ENCODE results near the gene USP40.
A peak's percentile ranks its signal among the peaks of the same experiment; 100 is the strongest.
"Not testable (repeated sequence)": the region's sequence is repeated elsewhere in the genome, so short reads cannot be mapped to it uniquely, and the experiment has no call there.

The USP40 gene

DNA sequence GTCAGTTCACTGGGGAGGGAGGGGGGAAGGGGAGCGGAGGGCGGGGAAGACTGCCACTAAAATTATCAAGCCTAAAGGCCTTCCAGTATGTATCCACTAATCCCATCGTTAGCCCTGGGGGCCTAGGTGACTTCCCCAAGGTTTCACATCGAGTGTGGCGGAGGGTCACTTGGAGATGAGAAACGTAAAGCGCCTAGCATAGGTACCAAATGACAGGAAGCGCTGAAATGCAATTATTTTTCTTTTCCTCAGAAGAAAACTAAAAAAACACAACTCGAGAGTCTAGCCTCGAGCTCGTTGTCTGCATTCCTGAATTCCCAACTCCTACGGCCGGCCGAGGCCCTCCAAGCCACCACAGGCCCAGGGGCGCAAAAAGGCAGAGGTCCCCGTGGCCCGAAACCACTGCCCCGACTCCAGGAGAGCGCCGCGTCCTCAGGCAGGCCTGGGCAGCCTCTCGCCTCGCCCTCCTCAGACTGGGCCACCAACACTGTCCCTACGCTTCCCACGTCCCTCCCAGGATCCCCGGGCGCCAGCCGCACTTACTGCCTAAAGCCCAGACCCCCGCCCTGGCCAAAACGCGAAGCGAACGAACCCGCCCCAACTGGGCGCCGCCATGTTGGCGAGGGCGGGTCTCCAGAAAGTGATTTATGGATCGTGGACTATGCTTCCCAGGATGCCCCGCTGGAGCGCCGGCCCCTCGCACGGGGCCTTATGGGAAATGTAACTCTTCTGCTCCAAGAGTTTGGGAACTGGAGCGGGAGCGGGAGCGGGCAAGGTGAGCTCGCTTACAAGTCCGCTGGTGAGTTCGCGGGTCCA lies at the start of gene USP40:
Gene USP40 (minus strand): TSS at position 642 of the 816 bp plus-strand sequence. CDS start 1,228 bp downstream, outside the sequence.
- peak; percentile 89 for DNase-seq (ENCODE audit: low spot score)

DNA sequence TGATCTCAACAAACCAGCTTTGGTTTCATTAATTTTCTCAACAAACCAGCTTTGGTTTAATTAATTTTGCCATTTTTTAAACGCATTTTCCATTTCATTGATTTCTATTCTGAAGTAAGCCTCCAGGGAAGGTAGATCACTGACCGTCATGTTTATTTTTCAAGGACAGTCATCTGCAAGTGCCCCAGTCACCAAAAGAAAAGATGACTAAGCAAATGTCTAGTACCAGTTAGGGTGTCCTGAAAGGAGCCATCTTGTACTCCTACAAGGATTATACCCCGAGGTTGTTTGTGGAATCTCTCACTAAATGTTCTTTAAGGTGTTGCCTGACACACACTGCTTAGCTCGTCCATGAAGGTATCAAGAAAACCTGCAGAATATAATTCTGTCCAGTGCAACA lies 44.7 kb upstream of the USP40 start:
- DNase-seq (ENCODE audit: low spot score) = no peak

- DNase-seq (ENCODE audit: low spot score) = no peak
Measured at GRCh38 chr2:233605680-233606079, 39.1 kb upstream of the USP40 start.

GRCh38 chr2:233604826-233605225 lies 38.2 kb upstream of the USP40 start:
- DNase-seq (ENCODE audit: low spot score) = no peak

DNA sequence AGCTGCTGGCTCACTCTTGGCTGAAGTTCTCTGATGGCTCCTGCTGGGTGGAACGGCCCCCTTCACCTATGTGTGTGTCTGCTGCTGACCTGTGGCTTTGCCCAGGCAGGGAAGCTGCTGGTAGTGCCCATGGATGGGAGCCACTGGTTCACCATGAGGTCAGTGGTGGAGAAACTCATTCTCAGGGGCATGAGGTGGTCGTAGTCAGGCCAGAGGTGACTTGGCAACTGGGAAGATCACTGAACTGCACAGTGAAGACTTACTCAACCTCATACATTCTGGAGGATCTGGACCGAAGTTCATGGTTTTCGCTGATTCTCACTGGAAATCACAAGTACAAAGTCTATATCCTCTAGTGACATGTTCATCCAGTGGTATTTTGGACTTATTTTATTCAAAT lies 36.9 kb upstream of the USP40 start:
- DNase-seq (ENCODE audit: low spot score) = no peak

DNA sequence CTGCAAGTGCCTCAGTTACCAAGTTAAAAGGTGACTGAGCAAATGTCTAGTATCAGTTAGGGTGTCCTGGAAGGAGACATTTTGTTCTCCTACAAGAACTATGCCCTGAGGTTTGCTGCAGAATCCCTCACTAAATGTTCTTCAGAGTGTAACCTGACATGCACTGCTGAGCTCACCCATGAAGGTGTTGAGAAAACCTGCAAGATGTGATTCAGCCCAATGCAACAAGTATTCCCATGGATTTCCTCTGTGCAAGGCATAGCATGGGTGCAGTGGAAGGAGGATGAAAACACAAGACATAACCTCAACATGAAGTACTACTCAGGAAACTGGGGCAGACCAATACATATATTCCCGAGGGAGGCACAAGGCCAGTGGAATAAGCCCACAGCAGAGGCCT lies 35.5 kb upstream of the USP40 start:
- DNase-seq (ENCODE audit: low spot score) = no peak

GRCh38 chr2:233600386-233600785 lies 33.8 kb upstream of the USP40 start:
- no peak for DNase-seq (ENCODE audit: low spot score)

- no peak for DNase-seq (ENCODE audit: low spot score)
Measured at GRCh38 chr2:233598952-233599351, 32.4 kb upstream of the USP40 start.

DNA sequence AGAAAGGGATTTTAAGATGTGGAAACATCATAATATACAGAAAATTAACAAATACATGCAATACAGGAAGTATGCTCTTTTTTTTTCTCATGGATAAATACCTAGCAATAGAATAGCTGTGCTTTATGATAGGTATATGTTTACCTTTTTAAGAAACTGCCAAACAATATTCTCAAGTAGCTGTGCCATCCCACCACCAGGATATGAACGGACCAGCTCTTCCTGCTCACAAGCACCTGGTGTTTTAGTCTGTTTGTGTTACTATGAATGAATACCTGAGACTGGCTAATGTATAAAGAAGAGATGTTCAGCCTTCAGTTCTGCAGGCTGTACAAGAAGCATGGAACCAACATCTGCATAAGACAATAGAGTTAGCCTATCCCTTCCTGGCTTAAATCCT lies 30.9 kb upstream of the USP40 start:
- DNase-seq (ENCODE audit: low spot score) = no peak

GRCh38 chr2:233593201-233593600 lies 26.6 kb upstream of the USP40 start:
- DNase-seq (ENCODE audit: low spot score) = no peak

GRCh38 chr2:233592706-233593105 lies 26.1 kb upstream of the USP40 start:
- DNase-seq (ENCODE audit: low spot score) = not testable (repeated sequence)

- no peak for DNase-seq (ENCODE audit: low spot score)
Measured at GRCh38 chr2:233588400-233588799, 21.8 kb upstream of the USP40 start.

DNA sequence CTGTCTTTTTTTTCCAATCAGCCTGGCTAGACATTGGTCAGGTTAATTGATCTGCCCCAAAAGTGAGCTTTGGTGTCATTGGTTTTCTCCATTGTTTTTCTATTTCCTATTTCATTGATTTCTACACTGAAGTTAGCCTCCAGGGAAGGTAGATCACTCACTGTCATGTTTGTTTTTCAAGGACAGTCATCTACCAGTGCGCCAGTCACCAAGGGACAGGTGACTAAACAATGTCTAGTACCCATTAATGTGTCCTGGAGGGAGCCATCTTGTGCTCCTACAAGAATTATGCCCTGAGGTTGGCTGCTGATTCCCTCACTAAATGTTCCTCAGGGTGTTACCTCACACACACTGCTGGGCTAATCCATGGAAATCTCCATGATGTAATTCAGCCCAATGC lies 17.6 kb upstream of the USP40 start:
- DNase-seq (ENCODE audit: low spot score) = no peak

DNA sequence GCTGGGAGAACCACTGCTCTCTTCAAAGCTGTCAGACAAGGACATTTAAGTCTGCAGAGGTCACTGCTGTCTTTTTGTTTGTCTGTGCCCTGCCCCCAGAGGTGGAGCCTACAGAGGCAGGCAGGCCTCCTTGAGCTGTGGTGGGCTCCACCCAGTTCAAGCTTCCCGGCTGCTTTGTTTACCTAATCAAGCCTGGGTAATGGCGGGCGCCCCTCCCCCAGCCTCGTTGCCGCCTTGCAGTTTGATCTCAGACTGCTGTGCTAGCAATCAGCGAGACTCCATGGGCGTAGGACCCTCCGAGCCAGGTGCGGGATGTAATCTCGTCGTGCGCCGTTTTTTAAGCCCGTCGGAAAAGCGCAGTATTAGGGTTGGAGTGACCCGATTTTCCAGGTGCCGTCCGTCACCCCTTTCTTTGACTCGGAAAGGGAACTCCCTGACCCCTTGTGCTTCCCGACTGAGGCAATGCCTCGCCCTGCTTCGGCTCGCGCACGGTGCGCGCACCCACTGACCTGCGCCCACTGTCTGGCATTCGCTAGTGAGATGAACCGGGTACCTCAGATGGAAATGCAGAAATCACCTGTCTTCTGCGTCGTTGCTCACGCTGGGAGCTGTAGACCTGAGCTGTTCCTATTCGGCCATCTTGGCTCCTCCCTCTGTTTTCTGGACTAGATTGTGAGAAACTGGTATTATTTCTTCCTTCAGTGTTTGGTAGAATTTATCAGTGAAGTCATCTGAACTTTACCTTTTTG lies 16.8 kb upstream of the USP40 start:
- not testable (repeated sequence) for DNase-seq (ENCODE audit: low spot score)

DNA sequence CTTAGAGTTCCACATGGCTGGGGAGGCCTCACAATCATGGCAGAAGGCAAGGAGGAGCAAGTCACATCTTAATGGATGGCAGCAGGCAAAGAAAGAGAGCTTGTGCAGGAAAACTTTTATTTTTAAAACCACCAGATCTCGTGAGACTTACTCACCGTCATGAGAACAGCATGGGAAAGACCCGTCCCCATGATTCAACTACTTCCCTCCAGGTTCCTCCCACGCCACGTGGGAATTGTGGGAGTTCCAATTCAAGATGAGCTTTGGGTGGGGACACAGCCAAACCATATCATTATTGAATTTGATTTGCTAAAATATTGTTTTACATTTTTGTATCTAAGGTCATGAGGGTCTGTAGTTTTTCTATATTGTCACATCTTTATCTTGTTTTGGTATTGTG lies 10.8 kb upstream of the USP40 start:
- DNase-seq (ENCODE audit: low spot score) = not testable (repeated sequence)

- no peak for DNase-seq (ENCODE audit: low spot score)
Measured at GRCh38 chr2:233572468-233572867, 5.9 kb upstream of the USP40 start.

DNA sequence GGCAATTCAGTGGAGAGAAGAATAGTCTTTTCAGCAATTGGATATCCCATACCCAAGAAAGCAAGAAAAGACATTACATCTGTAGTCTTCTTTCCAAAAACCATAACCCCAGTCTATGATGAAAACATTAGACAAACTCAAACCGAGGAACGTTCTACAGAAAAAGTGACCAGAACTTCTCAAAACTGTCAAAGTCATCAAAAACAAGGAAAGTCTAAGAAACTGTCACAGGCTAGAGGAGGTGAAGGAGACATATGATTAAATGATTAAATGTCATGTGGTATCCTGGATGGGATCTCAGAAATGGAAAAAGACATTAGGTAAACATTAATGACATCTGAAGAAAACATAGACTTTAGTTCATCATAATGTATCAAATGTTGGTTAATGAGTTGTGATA lies 4.9 kb upstream of the USP40 start:
- DNase-seq (ENCODE audit: low spot score) = no peak

DNA sequence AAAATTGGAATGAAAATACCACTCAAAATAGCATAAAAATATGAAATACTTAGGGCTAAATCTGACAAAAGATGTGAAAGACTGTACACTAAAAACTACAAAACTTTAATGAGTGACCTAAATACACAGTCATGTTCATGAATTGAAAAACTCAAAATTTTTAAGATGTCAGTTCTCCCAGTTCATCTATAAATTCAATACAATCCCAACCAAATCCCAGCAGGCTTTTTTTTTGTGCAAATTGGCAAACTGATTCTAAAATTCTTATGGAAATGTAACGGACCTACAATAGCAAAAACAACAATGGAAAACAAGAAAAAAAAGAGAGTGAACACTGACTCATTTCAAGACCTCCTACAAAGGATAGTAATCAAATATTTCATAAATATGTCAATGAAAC lies 4.4 kb upstream of the USP40 start:
- no peak for DNase-seq (ENCODE audit: low spot score)

DNA sequence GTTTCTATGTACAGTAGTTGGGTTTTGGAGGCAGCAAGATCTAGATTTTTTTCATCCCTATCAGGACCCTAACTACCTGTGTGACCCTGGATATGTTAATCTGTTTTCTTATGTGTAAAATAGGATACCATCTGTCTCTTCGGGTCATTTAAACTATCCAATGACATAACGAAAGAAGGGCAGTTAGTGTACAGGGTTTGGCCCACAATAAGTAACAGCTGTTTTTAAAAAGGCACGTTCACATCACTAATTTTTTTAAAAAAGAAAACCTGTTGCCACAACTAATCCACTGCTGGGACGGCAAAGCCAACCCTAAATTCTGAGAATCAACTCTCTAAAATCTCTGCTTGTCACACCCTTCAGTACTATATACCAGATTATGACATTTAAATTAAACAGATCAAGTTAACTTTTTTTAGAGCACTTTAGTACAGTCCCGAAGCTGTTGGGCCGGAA lies 869 bp downstream of the USP40 start:
- no peak for DNase-seq (ENCODE audit: low spot score)

- no peak for DNase-seq (ENCODE audit: low spot score)
Measured at GRCh38 chr2:233563663-233564430, 2.7 kb downstream of the USP40 start.

DNA sequence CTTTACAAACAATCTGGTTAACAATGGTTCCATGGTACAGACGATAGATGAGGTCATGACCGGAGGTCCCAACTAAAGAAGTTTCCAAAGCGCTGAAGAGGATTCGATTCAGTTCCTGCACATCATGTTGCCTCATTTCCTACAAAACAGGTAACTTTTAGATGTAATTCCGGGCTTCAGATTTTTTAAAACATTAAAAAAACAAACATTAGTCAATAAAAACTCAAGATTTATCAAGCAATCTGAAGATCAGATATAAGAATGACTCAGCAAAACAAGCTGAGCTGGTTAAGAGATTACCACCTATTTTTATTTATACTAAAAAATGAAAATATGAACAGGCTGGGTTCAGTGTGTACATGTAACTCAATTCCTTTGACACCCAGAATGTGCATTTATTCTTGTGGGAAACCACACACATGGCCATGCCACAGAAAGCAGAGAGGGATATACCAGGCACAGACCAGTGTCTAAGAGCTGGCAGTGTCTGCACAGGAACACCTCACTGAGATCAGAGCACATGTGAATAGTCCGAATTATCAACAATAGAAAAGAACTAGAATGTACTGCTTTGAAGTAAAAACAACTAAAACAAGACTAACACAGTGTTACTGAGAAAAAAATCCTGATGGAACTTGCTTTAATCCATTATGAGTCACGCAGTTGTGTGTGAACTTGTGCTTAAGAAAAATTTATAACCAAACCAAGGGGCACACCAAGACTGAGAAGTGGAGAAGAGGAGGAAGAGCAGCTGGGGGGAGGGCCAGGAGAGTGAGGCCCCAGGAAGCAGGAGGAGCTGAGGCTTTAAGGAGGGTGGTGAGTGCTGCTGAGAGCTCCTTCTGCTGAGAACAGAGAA lies 9.5 kb downstream of the USP40 start:
- no peak for DNase-seq (ENCODE audit: low spot score)

DNA sequence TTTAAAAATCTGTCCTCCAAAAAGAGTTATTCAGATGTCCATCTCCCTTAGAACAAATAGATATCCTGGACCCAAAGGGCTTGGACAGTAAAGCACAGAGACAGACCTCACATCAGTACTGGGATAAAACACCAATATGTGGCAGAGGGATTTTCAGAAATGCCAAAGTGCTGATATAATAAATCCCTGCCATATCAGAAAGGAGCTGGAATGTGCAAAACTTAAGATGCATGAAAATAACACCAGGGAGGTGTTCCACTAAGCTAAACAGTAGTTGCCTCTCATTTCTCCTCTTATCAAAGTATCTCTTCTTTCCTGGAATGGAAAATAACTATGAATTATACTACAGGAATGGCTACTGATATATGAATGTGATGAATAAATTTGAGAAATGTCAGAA lies 13.2 kb downstream of the USP40 start:
- DNase-seq (ENCODE audit: low spot score) = no peak

Measured in cerebellar cortex (tissue), 1 donor.